Spleen (tissue), 11 donors: Measurements from ENCODE around the gene SMC1A. TPM values are rescaled to one million over a fixed set of nuclear protein-coding genes. Genes with fewer than 3 reads are reported as not detected.
A peak's percentile ranks its signal among the peaks of the same experiment; 100 is the strongest.

ENCODE experiments used
- DNase-seq: peaks from one replicate; pipeline ENCODE4 v3.0.0-alpha.2; 2020
- H3K27ac ChIP-seq, 8 donors: fragments of 200-600 bp; sonication (generic) in 7 of 8; 1 replicate in 4 of 8; 2 replicates in 4 of 8; pipeline versions ENCODE4 v1.5.0 to v1.8.0; 2016 to 2021; ENCODE audit warnings: inconsistent platforms in 4 of 8, mild to moderate bottlenecking in 4 of 8, moderate library complexity in 1 of 8
- H3K27me3 ChIP-seq, 7 donors: fragments of 200-600 bp; sonication (generic) in 6 of 7; replicated peaks in 1 of 7; 1 replicate in 4 of 7; 2 replicates in 3 of 7; pipeline versions ENCODE4 v1.5.0 to v1.8.0; 2016 to 2021; ENCODE audit warnings: inconsistent platforms in 3 of 7, mild to moderate bottlenecking in 1 of 7
- H3K36me3 ChIP-seq, 6 donors: fragments of 200-600 bp; sonication (generic) in 5 of 6; 1 replicate in 4 of 6; 2 replicates in 2 of 6; pipeline versions ENCODE4 v1.5.0 to v1.8.0; 2016 to 2021; ENCODE audit warnings: inconsistent platforms in 2 of 6
- H3K4me1 ChIP-seq, 6 donors: fragments of 200-600 bp; sonication (generic) in 5 of 6; 1 replicate in 3 of 6; 2 replicates in 3 of 6; pipeline versions ENCODE4 v1.5.0 to v1.8.0; 2016 to 2021; ENCODE audit warnings: inconsistent platforms in 3 of 6
- H3K4me3 ChIP-seq, 8 donors: fragments of 200-600 bp; sonication (generic) in 7 of 8; 1 replicate in 4 of 8; 2 replicates in 4 of 8; pipeline versions ENCODE4 v1.5.0 to v1.8.0; 2016 to 2021; ENCODE audit warnings: inconsistent platforms in 4 of 8, mild to moderate bottlenecking in 4 of 8, moderate library complexity in 2 of 8
- H3K9me3 ChIP-seq, 8 donors: fragments of 200-600 bp; sonication (generic) in 7 of 8; 1 replicate in 4 of 8; 2 replicates in 4 of 8; pipeline versions ENCODE4 v1.5.0 to v1.8.0; 2016 to 2021; ENCODE audit warnings: inconsistent platforms in 4 of 8
- CTCF ChIP-seq, 11 experiments: fragments of 200-600 bp in 7 of 11; fragments of 450-650 bp in 4 of 11; sonication (generic) in 4 of 11; IDR thresholded peaks in 8 of 11; conservative IDR thresholded peaks in 3 of 11; 1 replicate in 7 of 11; 2 replicates in 4 of 11; pipeline versions ENCODE4 v1.4.0 to v1.8.0; 2016 to 2021; ENCODE audit warnings: antibody characterized with exemption in 11 of 11, inconsistent platforms in 4 of 11, mild to moderate bottlenecking in 1 of 11
- POLR2A ChIP-seq, 3 donors: fragments of 450-650 bp; IDR thresholded peaks; one replicate each; pipeline ENCODE4 v1.5.1; 2017; ENCODE audit warnings: antibody characterized with exemption in 3 of 3, mild to moderate bottlenecking in 1 of 3
- POLR2AphosphoS5 ChIP-seq, 3 donors: sonication (generic); formaldehyde crosslinking; IDR thresholded peaks; one replicate each; pipeline ENCODE4 v1.5.1; 2017; ENCODE audit warnings: antibody characterized with exemption in 3 of 3
- WGBS, 5 donors: extraction: QIAGEN DNeasy Blood & Tissue Kit in 3 of 5; methylation state at CpG; one replicate each; pipeline versions ENCODE4 v1.1.5 to v1.1.7; 2013 to 2018; 5-methylcytosine and 5-hydroxymethylcytosine counted together
- intact Hi-C: fragments of 100-400 bp; cut with DNase I; formaldehyde crosslinking; loops from one replicate; pipeline ENCODE4 v1.15.0; 2023; ENCODE audit warnings: low total_unique reads
- polyA plus RNA-seq, 3 donors: library from polyadenylated mRNA; stranded (reverse); fragments of 200-250 nt; gene quantifications; one replicate each; pipeline ENCODE4 v1.2.1, GENCODE V29; 2013
- total RNA-seq, 7 donors: library from RNA; depleted of rRNA in 3 of 7; stranded (reverse); fragments of >200 nt in 3 of 7; fragmentation: NEBNext Ultra II Directional in 4 of 7; extraction: Animal tissue kit (Norgen Biotek cat#: 25700) in 4 of 7; gene quantifications; one replicate each; pipeline versions ENCODE4 v1.1.0 to v1.2.1, GENCODE V29; 2016 to 2021
- donor health status: healthy with polysubstance abuse.
- donor health status: DM: no; HTN: no; CAD: no; lungs with moderate emphysema.
- donor health status: DM: no; HTN: no; CAD: no.
- donor health status: Bipolar disorder and iron deficiency.
- donor health status: healthy.
- donor health status: DM: no; HTN: no; CAD: no.
- donor health status: DM: yes; HTN: yes; CAD: no.

The SMC1A gene
- total and polyA plus RNA-seq, 10 donors, result 5.6 to 77.5 (median 60.1) TPM

DNA sequence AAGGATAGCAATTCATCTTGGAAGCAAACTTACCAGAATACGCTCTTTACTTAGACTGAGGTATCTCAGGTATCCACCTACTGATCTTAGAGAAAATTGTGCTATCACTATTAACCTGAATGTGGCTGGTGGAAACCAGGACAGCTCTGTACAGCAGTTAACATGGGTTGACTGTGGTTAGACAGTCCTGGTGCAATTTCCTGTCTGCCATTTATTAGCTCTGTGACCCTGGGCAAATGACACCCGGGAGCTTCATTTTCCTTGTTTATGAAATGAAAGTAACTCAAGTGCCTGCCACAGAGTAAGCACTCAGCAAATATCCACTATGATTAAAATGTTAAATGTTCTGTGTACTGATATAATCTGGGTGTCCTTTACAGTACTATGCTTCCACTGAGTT lies 60.0 kb downstream of the SMC1A start:
- intact Hi-C loops, result no loop called here
- DNase-seq, result no peak
- Histone ChIP-seq H3K4me3 (no peak overlapping the region), H3K9me3 (no peaks in the 10 kb centered on the region), H3K36me3 (no peaks in the 10 kb centered on the region), H3K27ac (peak overlapping the region in 3 of 8 donors; percentile 26 to 50 (median 30)), H3K4me1 (peaks cover 0 to 13% (median 3%) of the 10 kb centered on the region in 6 donors), H3K27me3 (no peaks in the 10 kb centered on the region)
- no peak for TF ChIP-seq POLR2A (IDR thresholded peaks at IDR 0.05)
- no peak for TF ChIP-seq POLR2AphosphoS5 (IDR thresholded peaks at IDR 0.05)
- no peak for TF ChIP-seq CTCF (IDR thresholded peaks at IDR 0.05 in 8 of 11, conservative IDR thresholded peaks at IDR 0.05 in 3 of 11)
- WGBS, 5 donors, result 42 to 60% (median 45%) methylated on average over 2 of the region's 2 CpGs

GRCh38 chrX:53357799-53358530 lies 64.5 kb downstream of the SMC1A start:
- DNase-seq, result no peak
- H3K4me3 ChIP-seq, result no peak overlapping the region
- TF ChIP-seq POLR2AphosphoS5 (IDR thresholded peaks at IDR 0.05) (no peak), CTCF (IDR thresholded peaks at IDR 0.05 in 8 of 11, conservative IDR thresholded peaks at IDR 0.05 in 3 of 11) (no peak), POLR2A (IDR thresholded peaks at IDR 0.05) (no peak)
- 44 to 88% (median 50%) methylated on average over 5 to 8 of the region's 8 CpGs for WGBS, 5 donors
- no peaks in the 10 kb centered on the region for H3K27me3 ChIP-seq
- peaks cover 0 to 12% (median 3%) of the 10 kb centered on the region in 6 donors for H3K4me1 ChIP-seq
- intact Hi-C loops, result no loop called here
- H3K36me3 ChIP-seq, result no peaks in the 10 kb centered on the region
- H3K27ac ChIP-seq, result no peak overlapping the region
- H3K9me3 ChIP-seq, result no peaks in the 10 kb centered on the region

- TF ChIP-seq POLR2AphosphoS5 (IDR thresholded peaks at IDR 0.05) (no peak), POLR2A (IDR thresholded peaks at IDR 0.05) (no peak), CTCF (IDR thresholded peaks at IDR 0.05 in 8 of 11, conservative IDR thresholded peaks at IDR 0.05 in 3 of 11) (no peak)
- DNase-seq, result no peak
- H3K4me3 ChIP-seq, result no peak overlapping the region
- H3K36me3 ChIP-seq, result no peaks in the 10 kb centered on the region
- H3K4me1 ChIP-seq, result no peaks in the 10 kb centered on the region
- H3K9me3 ChIP-seq, result peaks cover 0 to 10% (median 0%) of the 10 kb centered on the region in 8 donors
- H3K27ac ChIP-seq, result no peak overlapping the region
- H3K27me3 ChIP-seq, result no peaks in the 10 kb centered on the region
- 51 to 75% (median 59%) methylated on average over 13 to 14 of the region's 14 CpGs for WGBS, 5 donors
- intact Hi-C loops, result no loop called here
Measured at GRCh38 chrX:53356186-53356585, 66.3 kb downstream of the SMC1A start.

DNA sequence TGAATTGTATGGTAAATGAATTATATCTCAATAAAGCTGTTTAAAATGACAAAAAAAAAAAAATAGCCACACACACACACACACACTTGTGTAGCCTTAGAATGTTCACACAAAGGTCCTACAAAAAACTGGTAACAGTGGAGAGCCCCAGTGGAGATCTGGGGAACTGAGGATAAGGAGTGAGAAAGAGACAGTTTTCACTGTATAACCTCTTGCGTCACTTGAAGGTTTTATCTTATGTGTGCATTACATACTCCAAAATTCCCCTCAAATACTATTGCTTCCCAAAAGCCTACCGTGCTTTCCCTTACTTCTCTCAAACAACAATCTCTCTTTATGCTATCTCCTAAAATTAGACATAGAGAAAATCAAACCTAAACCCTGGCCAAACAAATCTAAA lies 67.8 kb downstream of the SMC1A start:
- Histone ChIP-seq H3K4me1 (no peaks in the 10 kb centered on the region), H3K27ac (no peak overlapping the region), H3K36me3 (no peaks in the 10 kb centered on the region), H3K9me3 (peaks cover 0 to 14% (median 0%) of the 10 kb centered on the region in 8 donors), H3K4me3 (no peak overlapping the region), H3K27me3 (no peaks in the 10 kb centered on the region)
- no peak for TF ChIP-seq POLR2AphosphoS5 (IDR thresholded peaks at IDR 0.05)
- TF ChIP-seq POLR2A (IDR thresholded peaks at IDR 0.05), result no peak
- TF ChIP-seq CTCF (IDR thresholded peaks at IDR 0.05 in 8 of 11, conservative IDR thresholded peaks at IDR 0.05 in 3 of 11), result no peak
- WGBS, 5 donors, result 79 to 93% (median 86%) methylated on average over 2 of the region's 2 CpGs
- intact Hi-C loops, result no loop called here
- DNase-seq, result no peak
